ENCODE results near the gene ZFPM1.
"Not testable (repeated sequence)": the region's sequence is repeated elsewhere in the genome, so short reads cannot be mapped to it uniquely, and the experiment has no call there.

ZFPM1 gene

DNA sequence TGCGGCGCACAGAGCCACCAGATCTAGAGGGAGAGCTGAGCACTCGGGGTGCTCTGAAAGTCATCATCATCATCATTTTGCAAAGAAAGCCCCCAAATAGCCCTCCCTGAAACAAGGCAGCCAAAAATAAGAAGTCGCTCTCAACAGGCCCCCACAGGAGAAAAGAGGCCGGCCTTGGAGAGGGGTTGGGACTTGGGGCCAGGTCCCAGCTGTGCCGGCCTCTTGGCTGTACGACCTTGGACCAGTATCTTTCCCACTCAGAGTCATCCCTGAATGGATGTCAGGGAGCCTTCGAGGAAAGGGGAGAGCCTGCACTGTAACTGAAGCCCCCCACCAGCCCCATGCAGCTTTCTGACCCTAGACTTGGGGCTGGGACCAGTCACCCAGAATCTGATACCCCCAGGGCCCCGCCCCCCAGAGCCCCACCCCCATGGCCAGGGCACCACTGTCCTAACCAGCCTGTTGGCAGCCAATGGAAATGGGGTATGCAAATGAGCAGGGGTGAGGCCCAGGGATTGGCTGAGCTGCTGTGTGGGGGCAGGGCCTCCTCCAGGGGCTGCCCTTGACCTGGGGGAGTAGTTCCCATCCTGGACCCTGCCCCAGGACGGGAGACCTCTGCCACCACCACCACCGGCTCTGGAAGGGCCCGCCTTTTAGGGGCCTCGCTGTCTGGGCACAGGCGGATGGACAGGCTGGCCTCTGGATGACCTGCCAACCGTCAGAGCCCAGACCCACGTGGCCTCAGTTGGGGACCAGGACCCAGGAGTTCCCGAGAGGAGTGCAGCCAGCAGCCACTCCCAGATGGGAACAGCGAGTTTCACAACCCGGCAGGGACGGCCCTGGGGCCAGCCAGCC lies 15.4 kb downstream of the ZFPM1 start:
- no peak for DNase-seq

DNA sequence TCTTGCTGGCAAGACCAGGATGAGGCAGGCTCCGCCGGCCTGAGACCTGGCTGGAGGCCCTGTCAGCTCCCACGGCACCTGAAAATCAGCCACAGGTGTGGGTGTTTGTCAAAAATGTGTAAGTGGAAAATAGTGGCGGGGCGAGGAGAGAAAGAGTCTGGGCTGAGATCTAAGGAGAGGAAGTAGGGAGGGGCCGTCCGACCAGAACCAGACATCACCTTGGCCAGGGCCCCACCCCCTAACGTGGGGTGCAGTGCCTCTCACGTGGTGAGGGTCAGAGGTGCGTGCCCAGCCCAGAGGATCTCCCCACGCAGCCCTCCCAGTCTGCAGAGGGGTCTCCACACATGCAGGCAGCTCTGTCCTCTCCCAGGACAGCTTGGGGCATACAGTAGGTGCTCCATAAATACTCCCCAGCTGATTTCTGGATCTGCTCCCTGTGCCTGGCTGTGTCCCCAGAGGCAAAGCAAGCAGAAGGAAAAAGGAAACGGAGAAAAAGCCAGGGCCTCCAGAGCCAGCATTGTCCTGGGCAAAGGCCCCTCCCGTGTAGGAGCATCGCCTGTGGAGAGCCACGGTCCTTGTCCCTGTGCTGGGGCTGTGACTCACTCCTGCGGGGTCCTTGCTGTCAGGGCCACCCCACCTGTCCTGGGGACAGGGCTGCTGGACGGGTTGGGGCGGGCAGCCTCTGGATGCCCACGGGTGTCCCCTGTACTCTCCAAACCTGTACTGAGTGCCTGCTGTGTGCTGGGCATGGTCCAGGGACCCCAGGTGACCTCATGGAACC lies 16.7 kb downstream of the ZFPM1 start:
- DNase-seq = no peak

DNA sequence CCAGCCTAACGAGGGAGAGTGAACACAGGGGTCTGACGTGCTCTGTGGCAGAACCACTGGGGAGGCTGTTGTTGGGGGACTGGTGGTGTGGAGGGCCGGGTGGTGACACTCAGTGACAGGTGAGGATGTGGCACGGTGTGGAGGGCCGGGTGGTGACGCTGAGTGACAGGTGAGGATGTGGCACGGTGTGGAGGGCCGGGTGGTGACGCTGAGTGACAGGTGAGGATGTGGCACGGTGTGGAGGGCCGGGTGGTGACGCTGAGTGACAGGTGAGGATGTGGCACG lies 17.3 kb downstream of the ZFPM1 start:
- not testable (repeated sequence) for DNase-seq

DNA sequence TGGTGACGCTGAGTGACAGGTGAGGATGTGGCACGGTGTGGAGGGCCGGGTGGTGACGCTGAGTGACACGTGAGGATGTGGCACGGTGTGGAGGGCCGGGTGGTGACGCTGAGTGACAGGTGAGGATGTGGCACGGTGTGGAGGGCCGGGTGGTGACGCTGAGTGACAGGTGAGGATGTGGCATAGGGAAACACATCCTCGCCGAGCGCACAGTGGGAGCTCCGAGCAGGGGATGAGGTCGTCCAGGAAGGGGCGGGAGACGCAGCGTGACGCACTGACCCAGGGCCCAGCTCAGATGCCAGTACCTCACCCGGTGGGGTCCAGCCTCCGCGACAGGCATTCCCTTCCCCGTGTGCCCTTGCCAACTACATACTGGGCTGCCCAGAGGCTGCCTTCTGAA lies 17.6 kb downstream of the ZFPM1 start:
- not testable (repeated sequence) for DNase-seq

DNA sequence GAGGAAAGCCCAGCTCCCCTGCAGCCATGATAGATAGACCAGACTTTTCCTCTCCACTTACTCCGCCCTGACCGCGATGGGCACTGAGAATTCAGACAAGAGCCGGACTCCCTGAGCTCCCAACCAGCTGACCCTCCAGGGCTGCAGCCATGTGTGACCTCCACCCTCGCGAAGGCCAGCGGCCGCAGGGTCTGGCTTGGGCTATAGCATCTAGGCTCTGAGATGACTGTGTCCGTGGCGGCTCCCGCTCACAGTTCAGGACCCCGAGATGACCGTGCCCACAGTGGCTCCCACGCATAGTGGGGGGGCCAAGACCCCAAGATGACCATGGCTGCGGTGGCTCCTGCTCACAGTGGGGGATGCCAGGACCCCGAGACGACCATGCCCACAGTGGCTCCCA lies 18.0 kb downstream of the ZFPM1 start:
- DNase-seq = no peak

DNA sequence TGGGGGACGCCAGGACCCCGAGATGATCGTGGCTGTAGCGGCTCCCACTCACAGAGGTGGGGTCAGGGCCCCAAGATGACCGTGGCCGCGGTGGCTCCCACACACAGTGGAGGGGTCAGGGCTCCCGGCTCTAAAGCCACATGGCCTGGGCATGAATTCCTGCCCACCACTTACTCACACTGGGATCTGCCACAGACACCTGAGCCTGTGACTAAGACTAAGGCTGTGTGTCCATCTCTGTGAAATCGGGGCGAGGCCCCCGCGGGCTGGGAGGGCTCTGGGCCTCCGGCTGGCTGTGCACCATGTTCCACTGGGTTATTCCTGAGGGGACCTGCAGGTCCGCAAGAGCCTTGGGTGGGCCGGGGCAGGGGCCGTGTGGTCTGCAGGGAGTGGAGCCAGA lies 18.5 kb downstream of the ZFPM1 start:
- no peak for DNase-seq

DNA sequence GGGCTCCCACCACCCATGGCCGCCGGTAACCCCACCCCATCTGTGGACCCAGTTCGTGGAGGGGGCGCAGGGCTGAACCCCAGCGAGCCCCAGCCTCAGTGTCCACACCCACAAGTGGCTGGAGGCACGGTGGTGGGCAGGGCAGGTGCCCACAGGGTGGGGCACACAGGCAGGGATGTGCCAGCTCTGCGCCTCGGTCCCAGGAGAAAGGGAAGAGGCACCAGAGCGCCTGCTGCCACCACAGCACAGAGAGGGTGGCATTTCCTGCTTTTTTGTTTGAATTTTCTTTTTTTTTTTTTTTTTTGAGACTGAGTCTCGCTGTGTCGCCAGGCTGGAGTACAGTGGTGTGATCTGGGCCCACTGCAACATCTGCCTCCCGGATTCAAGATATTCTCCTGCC lies 19.0 kb downstream of the ZFPM1 start:
- no peak for DNase-seq

DNA sequence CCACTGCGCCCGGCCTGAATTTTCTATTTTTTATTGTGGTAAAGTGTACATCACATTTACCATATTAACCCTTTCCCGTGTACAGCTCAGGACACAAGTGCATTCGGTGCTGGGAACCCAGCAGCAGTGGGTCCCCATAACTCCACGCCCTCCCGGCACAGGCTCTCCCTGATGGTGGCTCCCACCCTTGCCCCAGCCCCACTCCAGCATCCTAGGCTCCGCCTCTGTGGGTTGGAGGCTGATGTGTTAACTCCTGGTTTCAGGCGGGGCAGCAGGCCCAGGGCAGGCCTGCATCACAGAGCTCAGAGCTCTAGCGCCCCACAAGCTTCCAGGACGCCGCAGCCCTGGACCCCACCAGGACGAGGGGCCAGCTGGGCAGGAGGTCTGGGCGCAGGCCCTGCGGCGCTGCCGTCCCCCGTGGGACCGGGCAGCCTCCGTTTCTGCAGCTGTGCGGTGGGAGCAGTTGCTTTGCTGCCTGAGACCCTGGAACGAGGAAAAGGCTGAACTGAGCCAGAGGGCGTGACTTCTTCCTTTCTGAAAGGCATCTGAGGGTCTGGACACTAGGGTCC lies 19.6 kb downstream of the ZFPM1 start:
- DNase-seq = no peak

DNA sequence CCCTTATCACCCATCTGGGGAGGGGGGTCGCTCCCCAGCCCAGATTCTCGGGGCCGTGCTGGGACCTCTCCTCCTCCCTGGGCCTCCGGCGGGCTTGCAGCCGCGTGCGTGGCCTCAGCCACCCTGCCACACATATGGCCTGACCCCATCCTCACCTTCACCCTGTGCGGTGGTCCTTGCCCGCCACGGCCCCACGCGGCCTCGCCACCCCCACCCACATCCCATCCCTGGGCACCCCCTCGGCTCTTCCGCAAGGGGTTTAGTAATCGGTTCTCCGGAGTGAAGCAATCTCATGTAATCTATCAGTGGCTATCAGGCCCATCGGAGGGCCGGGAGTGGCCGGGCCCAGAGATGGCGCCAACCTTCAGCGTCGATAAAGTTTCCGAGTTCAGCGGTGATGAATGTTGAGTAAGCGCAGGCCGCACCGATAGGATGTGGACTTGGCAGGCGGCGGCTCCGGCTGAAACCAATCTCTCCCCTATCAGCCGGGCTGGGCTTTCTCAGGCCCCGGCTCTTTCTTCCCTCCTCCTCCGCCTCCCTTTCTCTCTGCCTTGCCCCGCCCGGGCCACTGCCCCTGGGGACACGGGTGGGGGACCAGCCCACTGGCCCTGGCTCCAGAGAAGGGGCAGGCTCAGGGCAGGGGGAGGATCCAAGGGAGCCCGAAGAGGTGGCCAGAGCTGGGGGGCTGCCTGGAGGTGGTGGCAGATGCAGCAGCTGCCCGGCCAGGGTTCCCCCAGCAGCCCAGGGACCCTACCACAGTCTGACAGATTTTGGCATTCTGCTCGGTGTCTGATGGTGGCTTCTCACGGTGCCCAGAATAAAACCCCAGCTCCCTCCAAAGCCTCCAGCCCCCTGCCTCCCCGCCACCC lies 20.8 kb downstream of the ZFPM1 start:
- no peak for DNase-seq

DNA sequence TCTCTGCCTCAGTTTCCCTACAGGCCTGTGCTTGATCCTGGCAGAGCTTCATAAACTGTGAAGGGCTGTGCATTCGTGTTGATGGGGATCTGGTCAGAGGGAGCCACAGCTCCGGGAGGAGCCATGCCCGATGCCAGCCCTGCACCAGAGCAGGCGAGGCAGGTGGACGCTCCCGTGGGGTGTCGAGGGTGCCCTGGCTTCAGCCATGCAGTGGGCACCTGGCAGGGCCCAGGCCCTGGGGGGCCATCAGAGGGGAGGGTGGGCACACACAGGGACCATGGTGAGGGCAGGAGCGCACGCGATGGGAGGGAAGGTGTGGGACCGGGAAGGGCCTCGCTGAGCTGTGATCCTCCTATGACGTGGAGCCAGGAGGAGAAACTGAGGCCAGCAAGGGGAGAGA lies 22.0 kb downstream of the ZFPM1 start:
- no peak for DNase-seq

DNA sequence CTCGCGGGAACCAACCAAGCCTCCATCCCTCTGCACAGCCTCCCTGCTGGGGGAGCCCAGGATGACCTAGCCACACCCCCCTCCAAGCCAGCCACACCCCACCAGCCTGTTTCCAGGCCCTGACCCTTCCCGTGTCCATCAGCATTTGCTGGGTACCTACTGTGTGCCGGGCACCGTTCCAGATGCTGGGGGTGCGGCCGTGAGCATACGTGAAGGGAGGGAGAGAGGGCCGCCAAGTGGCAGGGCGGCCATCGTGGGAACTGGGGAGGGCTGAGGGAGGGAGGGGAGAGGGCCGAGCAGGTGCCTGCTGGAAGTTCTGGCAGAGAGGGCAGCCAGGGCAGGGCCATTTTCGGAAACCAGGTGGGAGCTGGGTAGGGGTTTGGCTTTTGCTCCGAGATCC lies 23.1 kb downstream of the ZFPM1 start:
- DNase-seq = no peak

DNA sequence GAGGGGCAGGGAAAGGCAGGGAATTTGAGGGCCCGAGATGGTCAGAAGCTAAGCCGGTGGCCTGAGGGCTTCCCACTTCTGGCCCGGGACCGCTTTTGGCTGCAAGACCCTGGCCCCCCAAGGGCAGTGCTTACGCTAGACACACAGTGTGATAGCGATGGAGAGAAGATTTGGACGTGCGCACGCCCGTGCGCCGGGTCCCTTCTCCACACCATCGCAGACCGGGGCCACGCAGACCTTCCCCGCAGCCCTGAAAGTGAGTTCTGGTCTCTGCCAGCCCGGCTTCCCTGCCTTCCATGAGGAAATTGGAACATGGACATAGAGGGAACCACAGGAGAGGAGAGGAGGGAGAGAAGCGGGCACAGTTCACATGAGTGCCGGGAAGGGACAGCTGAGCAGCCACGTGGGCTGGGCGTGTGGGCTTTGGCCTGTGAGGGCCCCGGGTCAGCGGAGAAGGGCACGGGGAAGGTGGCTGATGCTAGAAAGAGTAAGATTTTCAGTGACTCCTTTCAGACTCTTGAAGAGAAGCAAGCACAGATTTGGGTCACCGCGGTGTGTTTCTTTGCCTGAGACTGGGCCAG lies 23.8 kb downstream of the ZFPM1 start:
- DNase-seq = no peak

DNA sequence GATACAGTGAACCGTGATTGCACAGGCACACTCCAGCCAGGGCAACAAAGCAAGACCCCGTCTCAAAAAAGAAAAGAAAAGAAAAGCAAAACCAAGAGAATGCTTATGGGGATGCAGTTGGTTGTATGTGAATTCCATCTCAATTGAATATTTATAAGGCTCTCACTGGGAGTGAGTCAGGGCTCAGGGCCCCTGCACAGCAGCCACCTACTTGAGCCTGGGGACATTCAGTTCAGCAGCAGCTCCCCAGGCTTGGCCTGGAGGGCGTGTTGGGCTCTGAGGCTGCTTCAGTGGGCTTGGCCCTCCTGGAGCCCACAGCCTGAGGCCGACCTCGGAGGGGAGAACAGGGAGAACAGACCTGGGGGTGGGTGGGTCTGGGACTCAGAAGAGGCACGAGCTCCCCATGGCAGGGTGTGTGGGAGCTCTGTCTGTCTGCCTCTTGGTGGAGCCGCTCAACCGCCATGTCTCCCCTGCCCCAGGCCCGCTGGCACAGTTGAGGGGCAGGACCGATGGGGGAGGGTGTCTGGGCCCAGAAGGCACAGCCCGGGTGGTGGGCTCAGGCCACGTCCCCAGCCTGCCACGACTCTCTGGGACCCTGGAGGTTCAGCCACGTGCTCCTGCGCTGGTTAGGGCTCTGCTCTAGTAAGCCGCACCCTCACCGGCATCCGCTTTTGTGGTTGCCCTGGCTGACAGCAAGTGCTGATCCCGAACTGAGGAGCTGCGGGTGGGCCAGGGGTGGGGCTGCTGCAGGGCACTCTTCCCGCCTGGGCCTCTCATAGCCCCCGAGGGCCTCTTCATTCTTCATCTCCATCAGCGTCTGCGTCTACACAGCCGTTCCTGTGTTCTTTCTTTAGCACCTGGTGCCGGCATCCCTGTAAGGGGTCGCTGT lies 24.8 kb downstream of the ZFPM1 start:
- DNase-seq = no peak

DNA sequence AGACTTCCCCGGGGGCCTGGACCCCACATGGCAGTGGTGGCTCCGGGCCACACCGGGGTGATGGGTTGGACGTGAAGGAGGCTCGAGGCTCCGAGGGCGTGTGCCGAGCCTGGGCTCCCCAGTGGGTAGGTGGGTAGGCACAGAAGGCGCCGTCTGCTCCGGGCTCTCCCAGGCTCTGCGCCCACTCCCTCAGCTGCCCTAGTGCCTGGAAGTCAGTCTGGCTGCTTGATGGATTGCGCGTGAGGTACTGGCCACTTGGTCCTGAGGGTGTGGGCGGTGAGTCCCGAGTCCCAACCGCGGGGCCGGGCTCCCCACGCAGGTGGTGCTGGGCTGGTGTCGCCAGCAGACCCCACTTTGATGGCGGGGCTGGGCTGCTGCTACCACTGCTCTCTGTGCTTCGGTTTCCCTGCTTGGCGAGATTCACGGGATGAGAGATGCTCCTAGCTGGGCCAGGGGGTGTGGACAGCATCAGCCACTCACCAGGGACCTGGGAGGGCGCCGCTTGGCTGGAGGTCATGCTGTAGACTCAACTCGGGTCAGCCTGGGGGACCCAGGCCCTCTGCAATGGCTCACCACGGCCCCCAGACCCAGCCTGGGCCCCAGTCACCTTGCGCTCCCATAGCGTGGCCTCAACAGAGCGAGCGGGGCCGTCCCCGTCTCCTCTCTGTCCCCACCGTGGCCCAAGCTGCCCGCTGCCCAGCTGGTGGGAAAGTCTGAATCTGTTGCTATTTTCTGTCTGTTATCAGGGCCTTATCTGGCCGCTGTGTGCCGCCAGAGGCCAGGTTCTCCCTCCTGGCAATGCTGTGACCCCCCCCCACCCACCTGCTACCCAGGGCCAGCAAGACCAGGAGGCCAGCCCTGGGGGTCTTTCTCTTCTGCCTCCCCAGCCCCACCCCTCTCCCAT lies 26.1 kb downstream of the ZFPM1 start:
- no peak for DNase-seq

DNA sequence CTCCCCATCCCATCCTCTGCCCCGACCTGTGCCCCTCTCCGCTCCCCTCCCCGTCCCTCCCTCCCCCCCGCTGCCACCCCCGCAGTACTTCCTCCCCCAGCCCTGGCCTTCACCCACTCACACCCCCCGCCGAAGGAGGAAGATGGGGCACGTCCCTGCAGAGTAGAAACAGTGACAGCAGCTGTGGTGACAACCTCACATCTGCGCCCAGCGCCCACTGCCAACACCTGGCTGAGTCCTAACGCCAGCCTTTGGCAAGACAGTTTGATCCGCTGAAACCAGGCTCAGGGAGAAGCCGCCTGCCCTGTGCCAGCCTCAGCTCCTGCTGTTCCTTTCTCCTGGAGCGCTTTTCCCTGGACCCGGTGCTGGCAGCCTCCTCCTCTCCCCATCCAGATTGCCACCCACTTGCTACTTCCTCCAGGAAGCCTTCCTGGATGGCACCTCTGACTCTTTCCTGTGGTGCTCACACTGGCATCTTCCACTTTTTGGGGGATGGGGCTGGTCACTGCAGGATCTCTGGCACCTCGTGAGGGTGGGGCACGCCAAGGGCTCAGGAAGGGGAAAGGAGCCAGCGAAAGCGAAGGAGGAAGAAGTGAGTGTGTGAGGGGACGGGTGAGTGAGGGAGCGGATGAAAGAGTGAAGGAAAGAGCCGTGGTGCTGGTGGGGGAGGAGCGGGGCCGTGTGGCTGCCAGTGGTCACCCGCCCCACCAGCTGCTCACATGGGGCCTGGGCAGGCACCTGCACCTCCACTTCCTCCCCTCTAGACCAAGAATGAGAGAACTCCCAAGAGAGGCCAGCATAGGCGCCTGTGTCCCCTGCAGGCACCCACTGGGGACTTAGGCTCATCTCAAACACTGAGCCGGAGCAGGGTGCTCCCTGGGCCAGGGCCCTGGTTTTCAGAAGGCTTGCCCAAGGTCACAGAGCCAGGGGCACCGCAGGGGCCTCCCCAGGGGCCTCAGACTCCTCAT lies 27.0 kb downstream of the ZFPM1 start:
- DNase-seq = no peak

DNA sequence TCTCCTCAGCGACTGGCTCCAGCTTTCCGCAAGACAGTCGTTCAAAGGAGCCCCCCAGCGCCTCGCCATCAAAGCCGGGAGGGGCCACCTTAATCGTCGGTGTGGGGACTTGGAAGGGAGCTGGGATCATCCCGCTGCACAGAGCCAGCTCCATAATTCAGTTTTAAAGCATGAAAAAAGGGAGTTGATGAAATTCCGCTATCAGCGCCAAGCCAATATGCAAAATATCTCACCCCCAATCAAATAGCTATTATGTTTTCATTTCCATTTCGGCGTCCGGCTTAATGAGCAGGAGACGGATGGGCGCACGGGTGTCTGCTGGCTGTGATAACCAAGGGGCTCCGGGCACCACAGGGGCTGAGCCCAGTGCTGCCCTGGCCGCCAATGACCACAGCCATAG lies 27.7 kb downstream of the ZFPM1 start:
- no peak for DNase-seq

DNA sequence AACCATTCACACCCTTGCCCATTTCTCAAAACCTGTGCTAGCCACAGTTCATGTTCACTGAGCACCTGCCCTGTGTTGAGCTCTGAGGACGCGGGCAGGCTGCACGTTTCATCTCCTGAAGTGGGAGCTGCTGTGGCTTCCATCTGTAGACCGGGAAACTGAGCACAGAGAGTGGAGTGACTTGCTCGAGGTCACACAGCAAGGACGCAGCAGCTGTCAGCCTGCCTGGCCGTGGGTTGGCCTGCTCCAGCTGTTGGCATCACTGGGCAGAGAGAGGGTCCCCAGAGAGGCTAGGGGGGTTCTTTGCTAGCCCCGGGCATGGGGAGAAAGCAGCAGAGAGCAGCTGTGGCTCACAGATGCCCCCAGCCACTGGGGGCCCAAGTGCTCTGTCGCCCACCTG lies 28.8 kb downstream of the ZFPM1 start:
- DNase-seq = no peak

DNA sequence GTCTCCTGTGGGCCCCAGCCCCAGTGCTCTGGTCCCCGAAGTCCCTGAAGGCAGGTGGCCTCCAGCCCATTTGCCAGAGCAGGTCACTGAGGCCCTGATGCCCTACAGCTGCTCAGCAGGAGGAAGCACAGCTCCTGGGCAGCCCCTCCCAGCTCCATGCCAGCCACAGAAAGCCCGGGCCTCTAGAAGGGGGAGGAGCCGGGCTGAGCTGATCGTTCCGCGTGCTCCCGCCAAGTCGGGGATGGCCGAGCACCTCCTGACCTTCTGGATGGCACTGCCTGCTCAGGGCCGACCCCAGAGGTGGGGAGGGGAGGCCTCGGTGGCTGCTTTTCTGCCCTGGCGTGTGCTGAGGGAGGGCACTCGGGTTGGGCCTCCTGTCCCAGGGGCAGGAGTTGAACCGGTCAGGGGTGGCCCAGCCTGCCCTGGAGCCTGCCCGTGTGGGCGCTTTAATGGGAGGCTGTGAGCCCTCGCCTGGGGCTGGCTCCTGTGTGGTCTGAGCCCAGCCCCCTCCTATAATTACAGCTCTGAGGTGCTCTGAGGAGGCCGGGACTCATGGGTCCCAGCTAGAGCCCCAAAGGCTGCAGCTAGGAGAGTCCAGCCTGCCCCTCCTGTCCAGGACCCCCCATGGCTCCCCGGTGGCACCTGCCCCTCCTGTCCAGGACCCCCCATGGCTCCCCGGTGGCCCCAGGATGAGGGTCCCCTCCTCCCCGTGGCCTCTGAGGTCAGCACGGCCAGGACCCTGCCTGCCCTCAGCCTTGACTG lies 29.7 kb downstream of the ZFPM1 start:
- DNase-seq = no peak

DNA sequence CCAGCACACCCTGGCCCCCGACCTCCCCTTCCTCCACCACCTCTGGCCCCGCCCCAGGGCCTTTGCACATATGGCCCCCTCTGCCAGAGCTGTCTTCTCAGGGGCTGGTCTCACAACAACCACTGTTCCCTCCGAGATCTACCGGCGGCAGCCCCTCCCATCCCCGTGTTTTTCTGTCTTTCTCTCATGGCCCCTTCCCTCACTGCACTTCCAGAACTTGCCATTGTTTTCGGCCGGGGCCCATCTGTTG lies 30.2 kb downstream of the ZFPM1 start:
- no peak for DNase-seq
